Hepatocyte (in vitro differentiated cells): ENCODE measurements around the gene RDH12. TPM values are rescaled to one million over a fixed set of nuclear protein-coding genes. Genes with fewer than 3 reads are reported as not detected.
"Not testable (repeated sequence)": the region's sequence is repeated elsewhere in the genome, so short reads cannot be mapped to it uniquely, and the experiment has no call there.

ENCODE experiments used
- DNase-seq: peaks from one replicate; pipeline ENCODE4 v3.0.0-alpha.2; 2016; ENCODE audit warnings: low spot score
- H2AFZ ChIP-seq: fragments of 200-600 bp; sonication (generic); 2 replicates; pipeline ENCODE4 v1.6.0; 2016; ENCODE audit warnings: antibody characterized with exemption, mild to moderate bottlenecking
- H3K27ac ChIP-seq: fragments of 200-600 bp; sonication (generic); 2 replicates; pipeline ENCODE4 v1.5.1; 2016; ENCODE audit warnings: mild to moderate bottlenecking
- H3K27me3 ChIP-seq: fragments of 200-600 bp; sonication (generic); 2 replicates; pipeline ENCODE4 v1.6.1; 2016
- H3K36me3 ChIP-seq: fragments of 200-600 bp; sonication (generic); replicated peaks from 2 replicates; pipeline ENCODE4 v1.5.1; 2016; ENCODE audit warnings: low read depth; ENCODE audit not compliant: insufficient read depth
- H3K4me1 ChIP-seq: fragments of 200-600 bp; sonication (generic); 2 replicates; pipeline ENCODE4 v1.5.1; 2016; ENCODE audit warnings: mild to moderate bottlenecking, moderate library complexity; ENCODE audit not compliant: insufficient read depth
- H3K4me2 ChIP-seq: fragments of 200-600 bp; sonication (generic); 2 replicates; pipeline ENCODE4 v1.6.0; 2016
- H3K4me3 ChIP-seq: fragments of 200-600 bp; sonication (generic); 2 replicates; pipeline ENCODE4 v1.5.1; 2016; ENCODE audit warnings: mild to moderate bottlenecking
- H3K79me2 ChIP-seq: fragments of 200-600 bp; sonication (generic); 2 replicates; pipeline ENCODE4 v1.6.0; 2017; ENCODE audit warnings: mild to moderate bottlenecking
- H3K9me2 ChIP-seq: fragments of 200-600 bp; sonication (generic); replicated peaks from 2 replicates; pipeline ENCODE4 v1.6.0; 2017; ENCODE audit warnings: mild to moderate bottlenecking; ENCODE audit not compliant: insufficient read depth
- H3K9me3 ChIP-seq: fragments of 200-600 bp; sonication (generic); 2 replicates; pipeline ENCODE4 v1.5.1; 2016; ENCODE audit warnings: low read depth, mild to moderate bottlenecking
- H4K20me1 ChIP-seq: fragments of 200-600 bp; sonication (generic); 2 replicates; pipeline ENCODE4 v1.6.0; 2016; ENCODE audit warnings: mild to moderate bottlenecking; ENCODE audit not compliant: insufficient read depth, poor library complexity, severe bottlenecking
- CTCF ChIP-seq: fragments of 200-600 bp; sonication (generic); IDR thresholded peaks from 2 replicates; pipeline ENCODE4 v1.5.1; 2016; ENCODE audit warnings: antibody characterized with exemption, mild to moderate bottlenecking; ENCODE audit not compliant: poor library complexity
- EZH2 ChIP-seq: fragments of 200-600 bp; sonication (generic); IDR thresholded peaks from 2 replicates; pipeline ENCODE4 v1.6.1; 2016; ENCODE audit warnings: antibody characterized with exemption, mild to moderate bottlenecking, borderline replicate concordance
- EZH2phosphoT487 ChIP-seq: fragments of 200-600 bp; sonication (generic); IDR thresholded peaks from one replicate; pipeline ENCODE4 v1.6.1; 2018; ENCODE audit warnings: antibody characterized with exemption, mild to moderate bottlenecking, low read depth, moderate library complexity; ENCODE audit not compliant: unreplicated experiment, severe bottlenecking
- WGBS: methylation state at CpG from one replicate; pipeline ENCODE4 v1.1.6; 2016; ENCODE audit warnings: low lambda C conversion rate; ENCODE audit errors: missing lambda C conversion rate; 5-methylcytosine and 5-hydroxymethylcytosine counted together
- polyA plus RNA-seq: library from polyadenylated mRNA; unstranded; fragments of >200 nt; fragmentation: Nextera tagmentation; extraction: Ambion mirVana; gene quantifications from 2 replicates; pipeline ENCODE4 v1.2.1, GENCODE V29; 2016
- total RNA-seq: library from RNA; depleted of rRNA; stranded (reverse); fragments of >200 nt; gene quantifications from 2 replicates; pipeline ENCODE4 v1.2.3, GENCODE V29; 2014

The RDH12 gene
- 1.1 and 1.5 TPM in 2 replicates for total RNA-seq
- 0.85 and 1.7 TPM in 2 replicates for polyA plus RNA-seq

DNA sequence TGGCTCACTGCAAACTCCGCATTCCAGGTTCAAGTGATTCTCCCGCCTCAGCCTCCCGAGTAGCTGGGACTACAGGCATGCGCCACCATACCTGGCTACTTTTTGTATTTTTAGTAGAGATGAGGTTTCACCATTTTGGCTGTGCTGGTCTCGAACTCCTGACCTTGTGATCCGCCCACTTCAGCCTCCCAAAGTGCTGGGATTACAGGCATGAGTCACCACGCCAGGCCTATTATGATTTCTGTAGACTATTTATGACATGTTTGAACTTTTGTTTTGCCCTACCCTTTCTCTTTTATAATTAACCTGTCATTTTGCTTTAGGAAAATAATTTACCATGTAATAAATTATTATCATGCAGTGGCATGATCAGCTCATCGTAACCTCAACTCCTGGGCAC lies at the start of gene RDH12:
Gene RDH12 (plus strand): TSS at position 395 of the 400 bp plus-strand sequence. CDS start 20,757 bp downstream, outside the sequence.
- not testable (repeated sequence) for H3K9me2 ChIP-seq, H4K20me1 ChIP-seq, H3K27ac ChIP-seq, H2AFZ ChIP-seq, H3K4me3 ChIP-seq, H3K4me1 ChIP-seq, H3K79me2 ChIP-seq, H3K27me3 ChIP-seq, H3K36me3 ChIP-seq, H3K9me3 ChIP-seq, H3K4me2 ChIP-seq, DNase-seq
- WGBS, result 86% methylated on average over 8 of the region's 8 CpGs

GRCh38 chr14:67652189-67652588 lies 49.5 kb upstream of the RDH12 start:
- H2AFZ ChIP-seq, result no peak overlapping the region
- H3K9me2 ChIP-seq, result no peaks in the 10 kb centered on the region
- no peak overlapping the region for H3K27ac ChIP-seq
- H3K4me3 ChIP-seq, result no peak overlapping the region
- no peaks in the 10 kb centered on the region for H3K79me2 ChIP-seq
- H3K4me1 ChIP-seq, result no peaks in the 10 kb centered on the region
- no peaks in the 10 kb centered on the region for H4K20me1 ChIP-seq
- H3K27me3 ChIP-seq, result no peaks in the 10 kb centered on the region
- no peak overlapping the region for H3K4me2 ChIP-seq
- WGBS, result 87% methylated on average over 1 of the region's 1 CpG
- H3K36me3 ChIP-seq, result no peaks in the 10 kb centered on the region
- H3K9me3 ChIP-seq, result no peaks in the 10 kb centered on the region
- TF ChIP-seq EZH2phosphoT487, result no peak
- TF ChIP-seq EZH2, result no peak
- TF ChIP-seq CTCF, result no peak
- no peak for DNase-seq

DNA sequence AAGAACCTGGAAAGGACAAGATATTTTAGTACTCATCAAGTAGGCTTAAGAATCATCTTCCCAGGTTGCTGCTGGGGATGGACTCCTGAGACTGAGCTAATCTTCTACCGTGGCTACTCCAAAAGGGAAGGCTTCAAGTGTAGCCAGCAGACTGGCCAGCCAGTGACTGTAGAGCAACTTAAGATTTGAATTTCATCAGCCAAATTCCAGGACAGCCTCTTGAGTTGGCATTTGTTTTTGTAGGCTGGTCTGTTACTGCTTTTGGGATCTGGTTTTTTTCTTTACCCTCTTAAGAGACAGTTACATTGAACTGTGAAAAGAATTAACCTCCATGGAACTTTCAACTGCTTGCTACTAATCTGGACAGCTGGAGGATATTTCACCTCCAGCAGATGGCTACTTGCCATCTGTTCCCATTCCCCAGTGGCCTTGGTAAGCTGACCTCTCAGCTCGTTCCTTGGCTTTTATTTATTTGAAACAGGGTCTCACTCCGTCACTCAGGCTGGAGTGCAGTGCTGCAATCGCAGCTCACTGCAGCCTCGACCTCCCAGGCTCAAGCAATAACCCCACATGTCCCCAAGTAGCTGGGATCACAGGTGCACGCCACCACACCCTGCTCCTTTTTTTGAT lies 47.9 kb upstream of the RDH12 start:
- TF ChIP-seq EZH2 (no peak), CTCF (no peak), EZH2phosphoT487 (no peak)
- H3K9me3 ChIP-seq, result no peaks in the 10 kb centered on the region
- H3K27me3 ChIP-seq, result no peaks in the 10 kb centered on the region
- H3K4me2 ChIP-seq, result no peak overlapping the region
- H3K9me2 ChIP-seq, result no peaks in the 10 kb centered on the region
- H3K36me3 ChIP-seq, result no peaks in the 10 kb centered on the region
- no peak overlapping the region for H2AFZ ChIP-seq
- no peak overlapping the region for H3K27ac ChIP-seq
- H3K79me2 ChIP-seq, result peaks cover 3% of the 10 kb centered on the region
- DNase-seq, result no peak
- WGBS, result 90% methylated on average over 6 of the region's 6 CpGs
- H3K4me3 ChIP-seq, result no peak overlapping the region
- H4K20me1 ChIP-seq, result no peaks in the 10 kb centered on the region
- no peaks in the 10 kb centered on the region for H3K4me1 ChIP-seq

GRCh38 chr14:67663633-67664032 lies 38.1 kb upstream of the RDH12 start:
- TF ChIP-seq EZH2phosphoT487, result no peak
- TF ChIP-seq EZH2, result no peak
- no peak for TF ChIP-seq CTCF
- Histone ChIP-seq H3K4me3 (no peak overlapping the region), H3K79me2 (peaks cover 81% of the 10 kb centered on the region), H3K4me2 (no peak overlapping the region), H3K4me1 (no peaks in the 10 kb centered on the region), H3K36me3 (no peaks in the 10 kb centered on the region), H3K27ac (no peak overlapping the region), H3K9me2 (no peaks in the 10 kb centered on the region), H4K20me1 (peaks cover 31% of the 10 kb centered on the region), H3K9me3 (no peaks in the 10 kb centered on the region), H3K27me3 (no peaks in the 10 kb centered on the region), H2AFZ (no peak overlapping the region)
- no peak for DNase-seq
- WGBS, result 97% methylated on average over 4 of the region's 4 CpGs
